ENCODE data around the gene MTX3. TPM values are rescaled to one million over a fixed set of nuclear protein-coding genes. Genes with fewer than 3 reads are reported as not detected.
A peak's percentile ranks its signal among the peaks of the same experiment; 100 is the strongest.

The MTX3 gene
- total and polyA plus RNA-seq, 3 experiments from 2014 or later: 1.3 to 22.8 (median 22.7) TPM

DNA sequence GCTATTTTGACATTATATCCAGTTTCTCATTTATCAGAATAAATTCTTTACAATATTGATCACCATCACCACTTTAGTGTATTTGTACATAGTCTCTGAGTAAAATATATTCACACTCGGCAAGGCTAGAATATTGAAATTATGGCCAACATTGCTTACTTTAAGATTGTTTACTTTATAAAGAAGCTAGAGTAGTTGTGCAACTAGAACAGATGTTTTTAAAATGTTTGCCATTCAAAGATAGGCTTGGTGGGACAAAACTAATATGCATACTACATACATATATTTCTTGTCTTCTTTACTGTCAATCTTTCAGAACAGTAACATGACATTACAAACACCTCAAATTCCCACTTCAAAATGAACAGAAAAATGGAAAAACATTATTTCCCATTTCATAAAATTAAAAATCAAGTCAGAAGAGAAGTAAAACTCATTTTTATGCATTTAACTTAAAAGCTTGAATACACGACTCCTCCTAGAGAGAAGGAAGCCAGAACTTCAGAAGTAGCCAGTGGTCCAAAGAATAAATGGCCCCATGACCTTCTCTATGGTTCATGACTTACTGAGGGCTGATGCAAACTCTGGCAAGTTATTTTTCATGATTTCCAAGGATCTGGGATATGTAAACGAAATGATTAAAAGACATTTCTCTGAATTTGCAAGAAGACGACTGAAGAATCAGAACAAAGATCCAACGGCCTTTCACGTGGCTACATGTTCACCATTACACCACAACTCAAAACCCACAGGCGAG lies 14.1 kb downstream of the MTX3 start:
- H3K4me1 ChIP-seq (ENCODE audit: insufficient read depth, low read length): peaks cover 13% of the 10 kb centered on the region
- Mint-ChIP-seq H3K27ac (no peak overlapping the region), H3K27me3 (no peaks in the 10 kb centered on the region), H3K9me3 (no peaks in the 10 kb centered on the region), H3K4me3 (no peak overlapping the region), H3K4me1 (peaks cover 9 to 16% (median 10%) of the 10 kb centered on the region in 3 donors), H3K36me3 (peaks cover 19 to 61% (median 34%) of the 10 kb centered on the region in 3 donors)
- peaks cover 8% of the 10 kb centered on the region for H3K36me3 ChIP-seq (ENCODE audit: insufficient read depth, low read length)
- POLR2A ChIA-PET: interaction anchor here (0.6 kb wide), 1 partner anchor 310 kb away, joined by 4 read pairs; no protein-coding TSS in a partner anchor
- CTCF ChIA-PET: no interaction called here
- DNase-seq: no peak
- no peaks in the 10 kb centered on the region for H3K27me3 ChIP-seq (ENCODE audit: insufficient read depth, low read length, poor library complexity, severe bottlenecking)
- no peaks in the 10 kb centered on the region for H3K9me3 ChIP-seq (ENCODE audit: low read length)
- H3K4me3 ChIP-seq (ENCODE audit: low read length): no peak overlapping the region
- no peak overlapping the region for H3K27ac ChIP-seq (ENCODE audit: low read depth, low read length)

DNA sequence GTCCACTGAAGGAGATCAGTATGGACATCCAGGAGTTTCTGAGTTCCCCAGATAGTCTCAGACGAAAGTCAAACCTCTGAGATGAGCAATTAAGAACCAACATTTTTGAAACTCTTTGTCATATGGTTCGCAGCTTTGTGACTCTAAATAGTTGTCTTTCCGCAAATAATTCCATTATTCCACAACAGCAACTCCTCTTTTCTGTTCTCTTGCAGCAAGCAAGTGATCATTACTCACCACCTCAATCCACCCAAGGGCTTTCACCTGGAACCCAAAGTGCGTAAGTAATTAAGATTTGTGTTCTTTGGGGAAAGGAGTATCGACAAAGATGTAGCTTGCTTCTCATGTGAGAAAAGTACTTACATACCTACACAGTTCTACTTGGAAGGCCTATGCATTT lies 15.6 kb downstream of the MTX3 start:
- ChIA-PET POLR2A (no interaction called here), CTCF (no interaction called here)
- no peak overlapping the region for H3K27ac Mint-ChIP-seq
- H3K27me3 Mint-ChIP-seq: peaks cover 0 to under 1% of the 10 kb centered on the region in 2 donors
- H3K36me3 ChIP-seq (ENCODE audit: insufficient read depth, low read length): peaks cover 2% of the 10 kb centered on the region
- H3K9me3 Mint-ChIP-seq: no peaks in the 10 kb centered on the region
- no peak overlapping the region for H3K27ac ChIP-seq (ENCODE audit: low read depth, low read length)
- H3K27me3 ChIP-seq (ENCODE audit: insufficient read depth, low read length, poor library complexity, severe bottlenecking): no peaks in the 10 kb centered on the region
- H3K4me3 ChIP-seq (ENCODE audit: low read length): no peak overlapping the region
- no peak for DNase-seq
- no peak overlapping the region for H3K4me3 Mint-ChIP-seq
- peaks cover 1% of the 10 kb centered on the region for H3K4me1 ChIP-seq (ENCODE audit: insufficient read depth, low read length)
- peaks cover 0 to 3% (median 3%) of the 10 kb centered on the region in 3 donors for H3K4me1 Mint-ChIP-seq
- H3K9me3 ChIP-seq (ENCODE audit: low read length): no peaks in the 10 kb centered on the region
- peaks cover 19 to 55% (median 30%) of the 10 kb centered on the region in 3 donors for H3K36me3 Mint-ChIP-seq

DNA sequence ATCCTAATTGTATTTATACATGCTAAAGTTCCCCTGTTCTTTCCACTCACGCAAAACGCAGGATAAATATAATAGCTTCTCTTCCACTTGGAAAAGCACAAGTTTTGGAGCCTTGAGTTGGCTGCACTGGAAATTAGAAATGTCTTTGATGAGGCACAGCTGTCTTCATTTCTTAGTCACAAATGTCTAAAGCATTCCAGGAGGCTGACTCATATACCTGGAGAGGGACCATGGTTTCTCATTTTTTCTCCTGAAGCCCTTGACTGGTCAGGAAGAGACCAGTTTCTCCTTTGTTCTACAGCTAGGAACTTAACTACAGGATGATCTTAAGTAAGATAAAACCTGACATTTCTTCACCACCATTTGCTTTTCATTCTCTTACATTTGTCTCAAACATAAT lies 16.2 kb downstream of the MTX3 start:
- Histone ChIP-seq H3K27me3 (ENCODE audit: insufficient read depth, low read length, poor library complexity, severe bottlenecking) (no peaks in the 10 kb centered on the region), H3K9me3 (ENCODE audit: low read length) (no peaks in the 10 kb centered on the region), H3K36me3 (ENCODE audit: insufficient read depth, low read length) (no peaks in the 10 kb centered on the region), H3K4me1 (ENCODE audit: insufficient read depth, low read length) (no peaks in the 10 kb centered on the region), H3K4me3 (ENCODE audit: low read length) (no peak overlapping the region), H3K27ac (ENCODE audit: low read depth, low read length) (no peak overlapping the region)
- CTCF ChIA-PET: no interaction called here
- peak overlapping the region in 1 of 8 donors; percentile 69 for H3K27ac Mint-ChIP-seq
- no peak for DNase-seq
- H3K36me3 Mint-ChIP-seq: peaks cover 19 to 49% (median 28%) of the 10 kb centered on the region in 3 donors
- H3K27me3 Mint-ChIP-seq: peaks cover 0 to 3% of the 10 kb centered on the region in 2 donors
- no peaks in the 10 kb centered on the region for H3K4me1 Mint-ChIP-seq
- H3K4me3 Mint-ChIP-seq: no peak overlapping the region
- POLR2A ChIA-PET: no interaction called here
- no peaks in the 10 kb centered on the region for H3K9me3 Mint-ChIP-seq

DNA sequence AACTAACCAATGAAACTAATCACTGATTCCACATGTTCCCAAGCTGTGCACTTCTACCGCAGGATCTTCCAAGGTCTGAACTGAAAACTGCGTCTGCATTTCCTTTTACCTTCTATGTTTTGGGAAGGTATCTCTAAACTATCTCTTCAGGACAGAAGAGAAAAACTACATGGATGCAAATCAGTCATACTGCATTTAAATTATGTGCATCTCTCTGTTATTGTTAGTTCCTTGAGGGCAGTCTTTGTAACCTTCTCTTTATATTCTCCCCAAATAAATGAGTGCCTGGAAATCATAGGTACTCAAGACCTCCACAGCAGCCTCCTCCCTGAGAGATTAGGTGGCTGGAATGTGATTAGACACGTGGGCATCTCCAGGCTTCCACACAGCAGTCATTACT lies 17.1 kb downstream of the MTX3 start:
- Mint-ChIP-seq H3K4me1 (no peaks in the 10 kb centered on the region), H3K36me3 (peaks cover 19 to 43% (median 25%) of the 10 kb centered on the region in 3 donors), H3K9me3 (no peaks in the 10 kb centered on the region), H3K4me3 (no peak overlapping the region), H3K27ac (no peak overlapping the region), H3K27me3 (peaks cover 0 to 3% of the 10 kb centered on the region in 2 donors)
- Histone ChIP-seq H3K27ac (ENCODE audit: low read depth, low read length) (no peak overlapping the region), H3K4me1 (ENCODE audit: insufficient read depth, low read length) (no peaks in the 10 kb centered on the region), H3K9me3 (ENCODE audit: low read length) (no peaks in the 10 kb centered on the region), H3K36me3 (ENCODE audit: insufficient read depth, low read length) (no peaks in the 10 kb centered on the region), H3K4me3 (ENCODE audit: low read length) (no peak overlapping the region), H3K27me3 (ENCODE audit: insufficient read depth, low read length, poor library complexity, severe bottlenecking) (no peaks in the 10 kb centered on the region)
- ChIA-PET CTCF (no interaction called here), POLR2A (no interaction called here)
- DNase-seq: no peak

DNA sequence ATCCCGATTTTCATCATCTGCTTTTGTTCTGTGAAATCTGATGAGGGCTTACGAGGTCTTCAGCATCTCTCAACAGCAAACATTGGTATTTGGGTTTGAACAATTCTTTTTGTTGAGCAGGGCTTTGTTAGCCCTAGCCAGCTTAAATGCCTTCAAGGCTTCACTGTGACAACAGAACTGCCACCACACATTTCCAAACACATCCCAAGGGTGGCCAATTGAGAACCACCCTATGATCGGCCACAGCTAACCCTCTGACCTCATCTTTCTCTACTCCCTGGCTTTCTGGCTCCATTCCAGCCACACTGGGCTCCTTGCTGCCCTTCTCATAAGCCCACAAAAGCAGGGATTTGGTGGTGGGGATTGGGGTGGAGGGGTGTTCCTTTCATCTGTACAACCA lies 17.6 kb downstream of the MTX3 start:
- Mint-ChIP-seq H3K27ac (no peak overlapping the region), H3K27me3 (peaks cover 0 to 3% of the 10 kb centered on the region in 2 donors), H3K4me3 (no peak overlapping the region), H3K9me3 (no peaks in the 10 kb centered on the region), H3K4me1 (no peaks in the 10 kb centered on the region), H3K36me3 (peaks cover 19 to 39% (median 22%) of the 10 kb centered on the region in 3 donors)
- ChIA-PET CTCF (no interaction called here), POLR2A (interaction anchor here (0.6 kb wide), 1 partner anchor 939 kb away, joined by 6 read pairs; no protein-coding TSS in a partner anchor)
- DNase-seq: no peak
- Histone ChIP-seq H3K4me3 (ENCODE audit: low read length) (no peak overlapping the region), H3K4me1 (ENCODE audit: insufficient read depth, low read length) (no peaks in the 10 kb centered on the region), H3K9me3 (ENCODE audit: low read length) (no peaks in the 10 kb centered on the region), H3K36me3 (ENCODE audit: insufficient read depth, low read length) (no peaks in the 10 kb centered on the region), H3K27ac (ENCODE audit: low read depth, low read length) (no peak overlapping the region), H3K27me3 (ENCODE audit: insufficient read depth, low read length, poor library complexity, severe bottlenecking) (no peaks in the 10 kb centered on the region)

DNA sequence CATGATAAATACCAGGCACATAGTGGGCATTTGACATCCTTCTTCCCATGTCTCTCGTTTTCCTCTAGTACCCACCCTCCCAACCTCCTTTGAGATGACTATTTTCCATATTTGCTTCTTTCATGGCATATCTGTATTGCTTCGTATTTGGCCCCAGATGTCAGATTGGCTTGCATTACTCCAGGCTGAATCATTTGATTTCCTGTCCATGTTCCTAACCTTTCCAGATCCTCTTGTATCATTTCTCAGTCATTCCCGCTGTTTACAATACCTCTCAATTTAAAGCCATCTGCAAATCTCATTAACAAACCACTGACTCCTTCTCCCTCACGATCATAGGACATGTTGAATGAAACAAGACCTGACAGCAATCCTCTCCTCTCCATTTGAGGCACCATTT lies 19.9 kb downstream of the MTX3 start:
- no peaks in the 10 kb centered on the region for H3K4me1 ChIP-seq (ENCODE audit: insufficient read depth, low read length)
- Mint-ChIP-seq H3K27me3 (peaks cover 1 to 10% of the 10 kb centered on the region in 2 donors), H3K4me1 (no peaks in the 10 kb centered on the region), H3K4me3 (no peak overlapping the region), H3K36me3 (peaks cover 4 to 17% (median 8%) of the 10 kb centered on the region in 3 donors), H3K27ac (no peak overlapping the region), H3K9me3 (no peaks in the 10 kb centered on the region)
- DNase-seq: no peak
- POLR2A ChIA-PET: no interaction called here
- H3K27ac ChIP-seq (ENCODE audit: low read depth, low read length): no peak overlapping the region
- CTCF ChIA-PET: no interaction called here
- H3K36me3 ChIP-seq (ENCODE audit: insufficient read depth, low read length): no peaks in the 10 kb centered on the region
- no peaks in the 10 kb centered on the region for H3K9me3 ChIP-seq (ENCODE audit: low read length)
- no peaks in the 10 kb centered on the region for H3K27me3 ChIP-seq (ENCODE audit: insufficient read depth, low read length, poor library complexity, severe bottlenecking)
- no peak overlapping the region for H3K4me3 ChIP-seq (ENCODE audit: low read length)

DNA sequence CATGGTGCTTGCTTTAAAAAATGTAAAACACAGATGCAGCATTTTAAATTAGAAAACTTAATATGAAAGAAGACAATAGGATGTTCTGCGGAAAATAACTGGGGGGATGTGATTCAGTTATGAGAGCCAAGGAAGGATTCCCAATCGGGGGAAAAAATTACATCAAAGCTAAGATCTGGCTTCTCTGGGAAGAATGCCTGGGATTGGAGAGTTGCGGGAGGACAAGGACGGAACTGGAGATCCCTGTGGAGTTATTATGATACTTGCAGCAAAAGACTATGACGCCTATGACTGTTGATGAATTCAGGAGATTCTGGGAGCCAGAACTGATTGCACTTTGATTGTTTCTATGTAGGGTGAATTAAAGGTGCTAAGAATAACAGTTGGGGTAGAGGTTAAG lies 24.6 kb downstream of the MTX3 start:
- Mint-ChIP-seq H3K27ac (no peak overlapping the region), H3K27me3 (peaks cover 1 to 18% of the 10 kb centered on the region in 2 donors), H3K9me3 (no peaks in the 10 kb centered on the region), H3K36me3 (no peaks in the 10 kb centered on the region), H3K4me1 (peaks cover 0 to 3% (median 0%) of the 10 kb centered on the region in 3 donors), H3K4me3 (no peak overlapping the region)
- Histone ChIP-seq H3K4me3 (ENCODE audit: low read length) (no peak overlapping the region), H3K4me1 (ENCODE audit: insufficient read depth, low read length) (no peaks in the 10 kb centered on the region), H3K36me3 (ENCODE audit: insufficient read depth, low read length) (no peaks in the 10 kb centered on the region), H3K9me3 (ENCODE audit: low read length) (no peaks in the 10 kb centered on the region), H3K27me3 (ENCODE audit: insufficient read depth, low read length, poor library complexity, severe bottlenecking) (no peaks in the 10 kb centered on the region), H3K27ac (ENCODE audit: low read depth, low read length) (no peak overlapping the region)
- ChIA-PET CTCF (no interaction called here), POLR2A (no interaction called here)
- DNase-seq: no peak

DNA sequence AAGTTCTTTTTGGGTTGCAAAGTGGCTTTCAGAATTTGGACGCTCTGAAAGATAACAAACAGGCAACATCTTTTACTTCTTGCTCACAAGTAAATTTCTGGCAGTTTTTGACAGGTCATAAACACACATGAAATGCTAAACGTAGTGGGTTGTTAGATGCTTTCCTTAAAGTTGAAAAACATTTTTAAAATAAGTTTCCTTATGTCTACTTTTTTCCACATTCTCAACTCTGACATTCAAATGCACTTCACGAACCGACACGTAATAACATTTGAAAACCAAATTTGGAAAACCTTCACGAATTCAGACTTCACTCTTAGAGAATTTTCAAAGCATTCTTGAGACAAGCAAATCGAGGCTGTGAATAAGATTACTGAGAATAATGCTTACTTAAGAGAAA lies 26.9 kb downstream of the MTX3 start:
- CTCF ChIA-PET: no interaction called here
- POLR2A ChIA-PET: no interaction called here

More for the DNA sequence above, 26.9 kb downstream of the MTX3 start:
- no peak overlapping the region for H3K27ac ChIP-seq (ENCODE audit: low read depth, low read length)
- H3K4me3 ChIP-seq (ENCODE audit: low read length): no peak overlapping the region
- H3K9me3 ChIP-seq (ENCODE audit: low read length): no peaks in the 10 kb centered on the region
- no peaks in the 10 kb centered on the region for H3K36me3 Mint-ChIP-seq
- H3K4me3 Mint-ChIP-seq: no peak overlapping the region
- H3K27me3 Mint-ChIP-seq: peaks cover 4 to 15% of the 10 kb centered on the region in 2 donors
- H3K27me3 ChIP-seq (ENCODE audit: insufficient read depth, low read length, poor library complexity, severe bottlenecking): no peaks in the 10 kb centered on the region
- no peaks in the 10 kb centered on the region for H3K4me1 ChIP-seq (ENCODE audit: insufficient read depth, low read length)
- peaks cover 0 to 2% (median 0%) of the 10 kb centered on the region in 5 donors for H3K9me3 Mint-ChIP-seq
- no peaks in the 10 kb centered on the region for H3K36me3 ChIP-seq (ENCODE audit: insufficient read depth, low read length)
- DNase-seq: no peak
- no peak overlapping the region for H3K27ac Mint-ChIP-seq
- H3K4me1 Mint-ChIP-seq: peaks cover 0 to 3% (median 0%) of the 10 kb centered on the region in 3 donors
